ENCODE results near the gene ACAD11. TPM values are rescaled to one million over a fixed set of nuclear protein-coding genes. Genes with fewer than 3 reads are reported as not detected.
A peak's percentile ranks its signal among the peaks of the same experiment; 100 is the strongest.

The ACAD11 gene
- total RNA-seq, 1 experiment from 2014 or later = 12.6 TPM

- ChIA-PET CTCF (interaction anchor here (1.3 to 1.9 kb wide), 4 partner anchors 9 to 102 kb away, joined by 3 to 11 read pairs (median 5); no protein-coding TSS in a partner anchor), POLR2A (no interaction called here), RAD21 (ENCODE audit: low non-redundant PET in 1 of 2, low total read pairs in 2 of 2, uncharacterized antibody in 2 of 2, unreplicated experiment in 2 of 2) (no interaction called here)
- intact Hi-C loops (cut with micrococcal nuclease) = no loop called here
- no peak overlapping the region for H3K9ac ChIP-seq (ENCODE audit: low read length)
- no peak for ATAC-seq
- H3K9me2 ChIP-seq (ENCODE audit: insufficient read depth) = no peaks in the 10 kb centered on the region
- H3K4me1 ChIP-seq (ENCODE audit: control insufficient read depth in 1 of 2, insufficient read depth in 2 of 2, low read length in 2 of 2) = peaks cover 0 to 3% of the 10 kb centered on the region in 2 experiments; a peak in 2 of 4 replicates
- no TSS peak for BruUV-seq (replicated peaks)
- H3K27ac ChIP-seq (ENCODE audit: low read depth, low read length) = no peak overlapping the region
- H3K79me2 ChIP-seq (ENCODE audit: insufficient read depth, low read length) = no peaks in the 10 kb centered on the region
- no peaks in the 10 kb centered on the region for H3K9me3 ChIP-seq (ENCODE audit: control insufficient read depth in 1 of 2, insufficient read depth in 1 of 2, low read depth in 1 of 2, low read length in 2 of 2)
- DNase-seq (ENCODE audit: low read depth, low spot score) = no peak
- H3K36me3 ChIP-seq (ENCODE audit: control insufficient read depth in 1 of 2, insufficient read depth in 2 of 2, low read length in 2 of 2) = peaks cover 0 to 2% of the 10 kb centered on the region in 2 experiments; a peak in 1 of 4 replicates
- no peak overlapping the region for H3K4me3 ChIP-seq (replicated peaks in 1 of 2; ENCODE audit: low read depth in 1 of 2, low read length in 2 of 2)
- no peaks in the 10 kb centered on the region for H3K27me3 ChIP-seq (ENCODE audit: insufficient read depth, low read length)
- H3K4me2 ChIP-seq (ENCODE audit: low read length) = no peak overlapping the region
- no peaks in the 10 kb centered on the region for H4K20me1 ChIP-seq (ENCODE audit: insufficient read depth)
- TF ChIP-seq POLR2A (IDR thresholded peaks at IDR 0.05; ENCODE audit: borderline replicate concordance, extremely low read depth, insufficient read depth, insufficient read length) = no peak
- no peak for TF ChIP-seq ATF3 (IDR thresholded peaks at IDR 0.05)
- TF ChIP-seq EZH2 (IDR thresholded peaks at IDR 0.05) = no peak
- peak in 1 of 3 experiments; percentile 35; a peak in 2 of 6 replicates for TF ChIP-seq CTCF (IDR thresholded peaks at IDR 0.05 in 2 of 3, conservative IDR thresholded peaks at IDR 0.05 in 1 of 3; ENCODE audit: borderline replicate concordance in 1 of 3, insufficient read depth in 1 of 3, low read depth in 2 of 3, low read length in 2 of 3)
- no peak for TF ChIP-seq SIN3A (IDR thresholded peaks at IDR 0.05; ENCODE audit: low read depth)
- TF ChIP-seq CEBPB (IDR thresholded peaks at IDR 0.05; ENCODE audit: low read depth) = no peak
- no peak overlapping the region for H2AFZ ChIP-seq (ENCODE audit: low read depth, low read length, poor library complexity, severe bottlenecking)
These were observed 122.3 kb downstream of the ACAD11 start for GRCh38 chr3:132537297-132537696.

Measured in HCT116 (cell line).